ENCODE measurements around the gene DGKB.

DNA sequence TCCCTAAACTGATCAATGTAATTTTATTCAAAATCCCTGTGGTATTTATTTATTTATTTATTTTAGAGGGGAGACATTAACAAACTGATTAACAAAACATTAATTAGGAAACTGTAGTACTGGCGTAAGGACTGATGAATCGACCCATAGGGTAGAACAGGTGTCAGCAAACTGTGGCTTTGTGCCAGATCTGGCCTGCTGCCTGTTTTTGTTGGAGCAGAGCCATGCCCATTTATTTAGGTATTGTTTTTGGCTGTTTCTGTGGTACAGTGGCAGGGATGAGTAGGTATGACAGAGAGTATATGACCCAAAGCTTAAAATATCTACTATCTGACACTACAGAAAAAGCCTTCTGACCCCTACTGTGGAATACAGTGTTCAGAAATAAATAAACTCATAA lies 580.6 kb downstream of the DGKB start:
- TF ChIP-seq POLR2A (IDR thresholded peaks at IDR 0.05), result no peak
- TF ChIP-seq, protein P1, sequence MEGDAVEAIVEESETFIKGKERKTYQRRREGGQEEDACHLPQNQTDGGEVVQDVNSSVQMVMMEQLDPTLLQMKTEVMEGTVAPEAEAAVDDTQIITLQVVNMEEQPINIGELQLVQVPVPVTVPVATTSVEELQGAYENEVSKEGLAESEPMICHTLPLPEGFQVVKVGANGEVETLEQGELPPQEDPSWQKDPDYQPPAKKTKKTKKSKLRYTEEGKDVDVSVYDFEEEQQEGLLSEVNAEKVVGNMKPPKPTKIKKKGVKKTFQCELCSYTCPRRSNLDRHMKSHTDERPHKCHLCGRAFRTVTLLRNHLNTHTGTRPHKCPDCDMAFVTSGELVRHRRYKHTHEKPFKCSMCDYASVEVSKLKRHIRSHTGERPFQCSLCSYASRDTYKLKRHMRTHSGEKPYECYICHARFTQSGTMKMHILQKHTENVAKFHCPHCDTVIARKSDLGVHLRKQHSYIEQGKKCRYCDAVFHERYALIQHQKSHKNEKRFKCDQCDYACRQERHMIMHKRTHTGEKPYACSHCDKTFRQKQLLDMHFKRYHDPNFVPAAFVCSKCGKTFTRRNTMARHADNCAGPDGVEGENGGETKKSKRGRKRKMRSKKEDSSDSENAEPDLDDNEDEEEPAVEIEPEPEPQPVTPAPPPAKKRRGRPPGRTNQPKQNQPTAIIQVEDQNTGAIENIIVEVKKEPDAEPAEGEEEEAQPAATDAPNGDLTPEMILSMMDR (IDR thresholded peaks at IDR 0.05), result no peak

All from ovary (tissue), 3 donors.